Neural crest cell (in vitro differentiated cells): ENCODE results near the gene RAB5B. TPM values are rescaled to one million over a fixed set of nuclear protein-coding genes. Genes with fewer than 3 reads are reported as not detected.

Experiments used
- DNase-seq: peaks from one replicate; pipeline ENCODE4 v3.0.0; 2021; ENCODE audit warnings: low read depth, mixed read lengths, low spot score
- H3K27ac Mint-ChIP-seq: one replicate; pipeline ENCODE4 v1.8.0; 2021; ENCODE audit warnings: mild to moderate bottlenecking, mixed read lengths; ENCODE audit not compliant: unreplicated experiment
- H3K27me3 Mint-ChIP-seq: 2 replicates; pipeline ENCODE4 v1.8.0; 2021; ENCODE audit warnings: low read depth, mild to moderate bottlenecking, mixed read lengths
- H3K36me3 Mint-ChIP-seq: 2 replicates; pipeline ENCODE4 v1.8.0; 2021; ENCODE audit warnings: low read depth, mild to moderate bottlenecking, mixed read lengths
- H3K4me1 Mint-ChIP-seq: 2 replicates; pipeline ENCODE4 v1.8.0; 2021; ENCODE audit warnings: mixed read lengths
- H3K4me3 Mint-ChIP-seq: one replicate; pipeline ENCODE4 v1.8.0; 2021; ENCODE audit warnings: mild to moderate bottlenecking, mixed read lengths
- H3K9me3 Mint-ChIP-seq: 2 replicates; pipeline ENCODE4 v1.8.0; 2021; ENCODE audit warnings: mixed read lengths
- CTCF ChIP-seq: fragments of 200-600 bp; sonication (generic); conservative IDR thresholded peaks from 2 replicates; pipeline ENCODE4 v1.5.0; 2021; ENCODE audit warnings: antibody characterized with exemption, mild to moderate bottlenecking
- total RNA-seq: library from RNA; stranded (reverse); gene quantifications from 2 replicates; pipeline ENCODE4 v1.2.1, GENCODE V29; 2021

The RAB5B gene
- total RNA-seq, 1 donor from 2014 or later, result 86.5 TPM

DNA sequence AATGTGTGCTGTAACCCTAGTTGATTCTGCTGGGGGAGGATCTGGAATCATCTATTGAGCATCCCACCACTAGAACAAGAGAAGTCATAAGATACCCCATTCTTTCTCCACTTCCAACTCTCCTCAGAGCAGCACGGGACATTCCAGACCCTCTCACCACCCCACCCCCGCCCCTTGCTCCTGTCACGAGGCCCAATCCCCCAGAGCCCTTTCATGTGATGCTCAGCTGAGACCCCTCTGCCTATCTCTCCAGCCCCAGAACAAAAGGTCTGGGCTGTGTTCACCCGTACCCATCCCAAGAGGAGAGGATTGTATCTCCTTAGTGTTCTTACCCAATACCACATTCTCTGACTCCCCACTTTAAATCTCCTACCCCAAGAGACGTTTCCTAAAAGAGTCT lies 8.6 kb upstream of the RAB5B start:
- Mint-ChIP-seq H3K27me3 (no peaks in the 10 kb centered on the region), H3K9me3 (no peaks in the 10 kb centered on the region), H3K36me3 (peaks cover 5% of the 10 kb centered on the region), H3K4me3 (peak overlapping the region; percentile 95), H3K27ac (peak overlapping the region; percentile 58), H3K4me1 (peaks cover 40% of the 10 kb centered on the region)
- DNase-seq, result no peak
- TF ChIP-seq CTCF, result no peak

GRCh38 chr12:55965941-55966407 lies 7.9 kb upstream of the RAB5B start, which contains the start of gene PMEL:
TSS of gene PMEL (minus strand) at chr12:55966042. CDS start at chr12:55966011, 31 bp downstream.
- Mint-ChIP-seq H3K36me3 (peaks cover 8% of the 10 kb centered on the region), H3K4me1 (peaks cover 47% of the 10 kb centered on the region), H3K4me3 (peak within 1 kb of the TSS; percentile 95), H3K9me3 (no peaks in the 10 kb centered on the region), H3K27me3 (no peaks in the 10 kb centered on the region), H3K27ac (peak within 1 kb of the TSS; percentile 70)
- no peak for TF ChIP-seq CTCF
- no peak for DNase-seq

DNA sequence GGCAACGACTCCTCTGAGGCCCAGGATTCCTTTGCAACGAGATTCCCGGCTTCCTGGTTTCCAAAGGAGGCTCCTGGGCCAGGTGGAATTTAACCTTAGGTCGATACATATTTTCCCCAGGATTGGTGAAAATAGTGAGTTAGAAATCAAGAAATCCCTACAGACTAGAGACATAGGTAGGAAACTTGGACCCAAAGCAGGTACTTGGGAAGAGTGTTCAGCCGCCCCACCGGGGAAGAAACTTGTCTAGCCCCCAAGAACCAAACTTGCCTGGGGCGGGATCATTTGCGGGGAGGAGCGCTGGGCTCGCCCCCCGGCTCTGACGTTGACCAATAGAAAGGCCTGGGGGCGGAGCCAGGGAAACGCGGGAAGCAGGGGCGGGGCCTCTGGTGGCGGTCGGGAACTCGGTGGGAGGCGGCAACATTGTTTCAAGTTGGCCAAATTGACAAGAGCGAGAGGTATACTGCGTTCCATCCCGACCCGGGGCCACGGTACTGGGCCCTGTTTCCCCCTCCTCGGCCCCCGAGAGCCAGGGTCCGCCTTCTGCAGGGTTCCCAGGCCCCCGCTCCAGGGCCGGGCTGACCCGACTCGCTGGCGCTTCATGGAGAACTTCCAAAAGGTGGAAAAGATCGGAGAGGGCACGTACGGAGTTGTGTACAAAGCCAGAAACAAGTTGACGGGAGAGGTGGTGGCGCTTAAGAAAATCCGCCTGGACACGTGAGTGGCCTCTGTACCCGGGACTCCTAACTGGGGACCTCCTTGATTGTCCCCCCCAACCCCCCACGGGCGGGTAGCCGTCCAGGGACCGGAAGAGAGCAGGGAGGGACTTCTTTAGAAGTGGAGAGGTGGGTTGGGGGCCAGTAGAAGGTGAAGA lies 7.2 kb upstream of the RAB5B start, which contains the start of gene CDK2:
CDK2 (plus strand) TSS at position 423 of the 874 bp plus-strand sequence; CDS start at position 602, 179 bp downstream.
- H3K36me3 Mint-ChIP-seq, result peaks cover 11% of the 10 kb centered on the region
- no peaks in the 10 kb centered on the region for H3K9me3 Mint-ChIP-seq
- no peaks in the 10 kb centered on the region for H3K27me3 Mint-ChIP-seq
- DNase-seq, result peak; percentile 91
- TF ChIP-seq CTCF, result no peak
- H3K27ac Mint-ChIP-seq, result peak within 1 kb of the TSS; percentile 70
- peak within 1 kb of the TSS; percentile 95 for H3K4me3 Mint-ChIP-seq
- peaks cover 54% of the 10 kb centered on the region for H3K4me1 Mint-ChIP-seq

- peaks cover 56% of the 10 kb centered on the region for H3K4me1 Mint-ChIP-seq
- H3K36me3 Mint-ChIP-seq, result peaks cover 11% of the 10 kb centered on the region
- no peak for TF ChIP-seq CTCF
- no peak for DNase-seq
- no peak overlapping the region for H3K27ac Mint-ChIP-seq
- no peaks in the 10 kb centered on the region for H3K9me3 Mint-ChIP-seq
- peak overlapping the region; percentile 47 for H3K4me3 Mint-ChIP-seq
- no peaks in the 10 kb centered on the region for H3K27me3 Mint-ChIP-seq
Observed at GRCh38 chr12:55969356-55969755, 4.5 kb upstream of the RAB5B start.

DNA sequence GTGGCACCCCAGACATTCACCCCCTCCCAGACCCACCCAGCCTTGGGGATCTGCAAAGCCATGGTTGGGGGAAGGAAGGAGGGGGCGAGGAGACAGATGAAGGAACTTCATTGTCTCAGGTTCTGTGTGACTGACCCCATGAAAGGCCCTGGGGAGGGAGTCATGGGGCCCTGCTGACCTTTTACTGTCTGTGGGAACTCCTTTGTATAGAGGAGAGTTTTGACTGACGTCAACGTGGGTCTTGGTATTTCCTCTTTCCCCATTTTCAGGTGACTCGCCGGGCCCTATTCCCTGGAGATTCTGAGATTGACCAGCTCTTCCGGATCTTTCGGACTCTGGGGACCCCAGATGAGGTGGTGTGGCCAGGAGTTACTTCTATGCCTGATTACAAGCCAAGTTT lies 3.1 kb upstream of the RAB5B start:
- no peak for TF ChIP-seq CTCF
- DNase-seq, result no peak
- peak overlapping the region; percentile 77 for H3K4me3 Mint-ChIP-seq
- H3K9me3 Mint-ChIP-seq, result no peaks in the 10 kb centered on the region
- peaks cover 14% of the 10 kb centered on the region for H3K36me3 Mint-ChIP-seq
- H3K27me3 Mint-ChIP-seq, result no peaks in the 10 kb centered on the region
- H3K27ac Mint-ChIP-seq, result peak overlapping the region; percentile 85
- H3K4me1 Mint-ChIP-seq, result peaks cover 48% of the 10 kb centered on the region
